Measurements from ENCODE around the gene PRAC1.

The PRAC1 gene

GRCh38 chr17:48722201-48722907 is at the start of gene PRAC1:
Gene PRAC1 (minus strand): TSS chr17:48722518. CDS start chr17:48722392, 126 bp downstream.
- DNase-seq (ENCODE audit: low read depth), result no peak

- DNase-seq (ENCODE audit: low read depth), result no peak
These were observed 48.6 kb upstream of the PRAC1 start for GRCh38 chr17:48770954-48771353.

GRCh38 chr17:48769009-48769675 is 46.8 kb upstream of the PRAC1 start:
- no peak for DNase-seq (ENCODE audit: low read depth)

GRCh38 chr17:48767263-48767774 is 45.0 kb upstream of the PRAC1 start:
- no peak for DNase-seq (ENCODE audit: low read depth)

GRCh38 chr17:48761114-48761513 is 38.8 kb upstream of the PRAC1 start:
- no peak for DNase-seq (ENCODE audit: low read depth)

- no peak for DNase-seq (ENCODE audit: low read depth)
These were observed 38.1 kb upstream of the PRAC1 start for GRCh38 chr17:48760411-48760810.

- no peak for DNase-seq (ENCODE audit: low read depth)
These were observed 37.0 kb upstream of the PRAC1 start for GRCh38 chr17:48759288-48759687.

GRCh38 chr17:48757524-48757961 is 35.2 kb upstream of the PRAC1 start:
- peak; percentile 56 for DNase-seq (ENCODE audit: low read depth)

- no peak for DNase-seq (ENCODE audit: low read depth)
These were observed 34.5 kb upstream of the PRAC1 start for GRCh38 chr17:48756830-48757251.

- DNase-seq (ENCODE audit: low read depth), result no peak
These were observed 33.0 kb upstream of the PRAC1 start for GRCh38 chr17:48755356-48755755.

- no peak for DNase-seq (ENCODE audit: low read depth)
These were observed 32.4 kb upstream of the PRAC1 start for GRCh38 chr17:48754500-48755261.

GRCh38 chr17:48753794-48754499 is 31.6 kb upstream of the PRAC1 start:
- peak; percentile 48 for DNase-seq (ENCODE audit: low read depth)

GRCh38 chr17:48752399-48753288 is 30.3 kb upstream of the PRAC1 start:
- no peak for DNase-seq (ENCODE audit: low read depth)

GRCh38 chr17:48751733-48752398 is 29.5 kb upstream of the PRAC1 start:
- no peak for DNase-seq (ENCODE audit: low read depth)

- DNase-seq (ENCODE audit: low read depth), result no peak
These were observed 28.9 kb upstream of the PRAC1 start for GRCh38 chr17:48751172-48751571.

GRCh38 chr17:48749621-48750553 is 27.6 kb upstream of the PRAC1 start:
- no peak for DNase-seq (ENCODE audit: low read depth)

GRCh38 chr17:48748718-48749566 is 26.6 kb upstream of the PRAC1 start:
- no peak for DNase-seq (ENCODE audit: low read depth)
